ENCODE measurements around the gene MESP2.

DNA sequence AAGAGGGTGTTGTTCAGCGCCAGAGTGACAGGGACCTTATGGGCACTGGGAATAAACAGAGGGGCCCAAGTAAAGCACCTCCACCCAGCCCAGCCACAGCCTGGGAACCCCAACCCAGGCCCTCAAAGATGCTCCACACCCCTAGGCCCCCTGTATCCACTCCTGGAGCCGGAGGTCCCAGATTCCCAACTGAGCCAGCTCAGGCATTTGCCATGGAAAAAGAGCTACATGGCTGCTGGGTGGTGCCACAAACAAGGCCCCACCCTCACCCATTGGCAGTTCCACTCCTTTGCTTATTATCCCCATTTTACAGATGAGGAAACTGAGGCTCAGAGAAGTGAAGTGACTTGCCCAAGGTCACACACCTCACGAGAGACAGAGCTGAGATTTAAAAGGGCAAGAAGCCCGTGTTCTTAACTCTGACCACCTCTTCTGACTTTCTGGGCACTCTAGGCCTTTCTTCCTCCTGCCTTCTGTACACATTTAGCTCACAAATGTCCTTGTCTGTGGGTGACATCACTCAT lies 21.6 kb downstream of the MESP2 start:
- TF ChIP-seq, protein P1, sequence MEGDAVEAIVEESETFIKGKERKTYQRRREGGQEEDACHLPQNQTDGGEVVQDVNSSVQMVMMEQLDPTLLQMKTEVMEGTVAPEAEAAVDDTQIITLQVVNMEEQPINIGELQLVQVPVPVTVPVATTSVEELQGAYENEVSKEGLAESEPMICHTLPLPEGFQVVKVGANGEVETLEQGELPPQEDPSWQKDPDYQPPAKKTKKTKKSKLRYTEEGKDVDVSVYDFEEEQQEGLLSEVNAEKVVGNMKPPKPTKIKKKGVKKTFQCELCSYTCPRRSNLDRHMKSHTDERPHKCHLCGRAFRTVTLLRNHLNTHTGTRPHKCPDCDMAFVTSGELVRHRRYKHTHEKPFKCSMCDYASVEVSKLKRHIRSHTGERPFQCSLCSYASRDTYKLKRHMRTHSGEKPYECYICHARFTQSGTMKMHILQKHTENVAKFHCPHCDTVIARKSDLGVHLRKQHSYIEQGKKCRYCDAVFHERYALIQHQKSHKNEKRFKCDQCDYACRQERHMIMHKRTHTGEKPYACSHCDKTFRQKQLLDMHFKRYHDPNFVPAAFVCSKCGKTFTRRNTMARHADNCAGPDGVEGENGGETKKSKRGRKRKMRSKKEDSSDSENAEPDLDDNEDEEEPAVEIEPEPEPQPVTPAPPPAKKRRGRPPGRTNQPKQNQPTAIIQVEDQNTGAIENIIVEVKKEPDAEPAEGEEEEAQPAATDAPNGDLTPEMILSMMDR (IDR thresholded peaks at IDR 0.05; ENCODE audit: low read depth, low read length, poor library complexity, severe bottlenecking), result no peak
- no peak for TF ChIP-seq EZH2phosphoT487 (IDR thresholded peaks at IDR 0.05; ENCODE audit: borderline replicate concordance, low read length)

All from DOHH2 (cell line).